GM18907 (cell line): ENCODE results near the gene CACTIN.

ENCODE experiments used
- ATAC-seq: cut with Tn5 transposase; IDR thresholded peaks from one replicate; pipeline ENCODE4 v1.9.1; 2021; ENCODE audit warnings: mild to moderate bottlenecking, moderate library complexity; ENCODE audit not compliant: unreplicated experiment

Gene CACTIN

GRCh38 chr19:3610745-3611717 is 15.6 kb downstream of the CACTIN start:
- ATAC-seq: no peak

- ATAC-seq: no peak
Observed at GRCh38 chr19:3609779-3610719, 16.5 kb downstream of the CACTIN start.

- no peak for ATAC-seq
Observed at GRCh38 chr19:3608750-3609322, 17.8 kb downstream of the CACTIN start.

- no peak for ATAC-seq
Observed at GRCh38 chr19:3608079-3608641, 18.4 kb downstream of the CACTIN start.

- no peak for ATAC-seq
Observed at GRCh38 chr19:3607303-3608078, 19.1 kb downstream of the CACTIN start.

GRCh38 chr19:3606690-3607289 is 19.8 kb downstream of the CACTIN start, which contains the start of gene TBXA2R:
Gene TBXA2R, minus strand, starts transcription at chr19:3606875. Its CDS starts 6,241 bp downstream, at chr19:3600634.
- ATAC-seq: no peak

- no peak for ATAC-seq
Observed at GRCh38 chr19:3606174-3606689, 20.4 kb downstream of the CACTIN start.

- no peak for ATAC-seq
Observed at GRCh38 chr19:3605770-3606169, 20.8 kb downstream of the CACTIN start.

GRCh38 chr19:3605361-3605760 is 21.2 kb downstream of the CACTIN start:
- ATAC-seq: no peak

GRCh38 chr19:3604987-3605343 is 21.6 kb downstream of the CACTIN start:
- no peak for ATAC-seq

- no peak for ATAC-seq
Observed at GRCh38 chr19:3604227-3604986, 22.2 kb downstream of the CACTIN start.

- ATAC-seq: no peak
Observed at GRCh38 chr19:3603121-3603811, 23.3 kb downstream of the CACTIN start.

GRCh38 chr19:3601021-3601420 is 25.6 kb downstream of the CACTIN start:
- no peak for ATAC-seq

- no peak for ATAC-seq
Observed at GRCh38 chr19:3599776-3600187, 26.8 kb downstream of the CACTIN start.

GRCh38 chr19:3595521-3596061 is 31.0 kb downstream of the CACTIN start:
- no peak for ATAC-seq

- no peak for ATAC-seq
Observed at GRCh38 chr19:3593156-3593555, 33.4 kb downstream of the CACTIN start.

GRCh38 chr19:3591876-3592613 is 34.5 kb downstream of the CACTIN start:
- no peak for ATAC-seq
